GM13976 (cell line): ENCODE measurements around the gene PNLIPRP3.

Experiments
- DNase-seq: peaks from one replicate; pipeline ENCODE4 v3.0.0; 2012; ENCODE audit warnings: low spot score
- in situ Hi-C: fragments of 300-500 bp; cut with MboI; formaldehyde crosslinking; loops from one replicate; pipeline ENCODE4 v1.12.0; 2022; ENCODE audit warnings: low sequenced_read_pairs, mixed read lengths, inconsistent platforms; ENCODE audit not compliant: unreplicated experiment
- TF ChIP-seq, protein P1 (sequence below): IDR thresholded peaks from 2 replicates; pipeline ENCODE4 v1.5.1; 2012; ENCODE audit warnings: borderline replicate concordance, mild to moderate bottlenecking; ENCODE audit not compliant: insufficient read depth; ENCODE audit errors: extremely low read depth, missing control alignments, control extremely low read depth

PNLIPRP3 gene

GRCh38 chr10:116461680-116462079, 34.0 kb downstream of the PNLIPRP3 start:
- in situ Hi-C loops, result no loop called here
- TF ChIP-seq, protein P1, sequence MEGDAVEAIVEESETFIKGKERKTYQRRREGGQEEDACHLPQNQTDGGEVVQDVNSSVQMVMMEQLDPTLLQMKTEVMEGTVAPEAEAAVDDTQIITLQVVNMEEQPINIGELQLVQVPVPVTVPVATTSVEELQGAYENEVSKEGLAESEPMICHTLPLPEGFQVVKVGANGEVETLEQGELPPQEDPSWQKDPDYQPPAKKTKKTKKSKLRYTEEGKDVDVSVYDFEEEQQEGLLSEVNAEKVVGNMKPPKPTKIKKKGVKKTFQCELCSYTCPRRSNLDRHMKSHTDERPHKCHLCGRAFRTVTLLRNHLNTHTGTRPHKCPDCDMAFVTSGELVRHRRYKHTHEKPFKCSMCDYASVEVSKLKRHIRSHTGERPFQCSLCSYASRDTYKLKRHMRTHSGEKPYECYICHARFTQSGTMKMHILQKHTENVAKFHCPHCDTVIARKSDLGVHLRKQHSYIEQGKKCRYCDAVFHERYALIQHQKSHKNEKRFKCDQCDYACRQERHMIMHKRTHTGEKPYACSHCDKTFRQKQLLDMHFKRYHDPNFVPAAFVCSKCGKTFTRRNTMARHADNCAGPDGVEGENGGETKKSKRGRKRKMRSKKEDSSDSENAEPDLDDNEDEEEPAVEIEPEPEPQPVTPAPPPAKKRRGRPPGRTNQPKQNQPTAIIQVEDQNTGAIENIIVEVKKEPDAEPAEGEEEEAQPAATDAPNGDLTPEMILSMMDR, result no peak
- no peak for DNase-seq

- in situ Hi-C loops, result no loop called here
- no peak for DNase-seq
Measured at GRCh38 chr10:116464257-116464656, 36.6 kb downstream of the PNLIPRP3 start.

DNA sequence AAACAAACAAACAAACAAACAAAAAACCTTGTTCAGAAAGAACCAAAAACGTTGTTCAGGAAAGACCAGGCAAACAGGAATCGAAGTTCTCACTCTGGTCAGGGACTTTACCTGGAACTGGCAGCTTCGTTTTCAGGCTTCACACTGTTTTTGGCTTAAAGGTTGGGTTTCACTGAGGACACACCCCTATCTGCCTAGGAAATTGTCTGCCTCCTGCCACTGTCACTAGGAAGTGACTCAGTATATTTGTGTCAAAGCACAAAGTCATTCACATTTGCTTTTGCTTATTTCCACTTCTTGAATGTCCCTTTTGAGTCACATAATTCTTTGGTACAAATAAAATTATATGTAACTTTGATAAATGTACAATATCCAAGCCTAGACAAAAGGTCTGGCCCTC, 37.9 kb downstream of the PNLIPRP3 start:
- in situ Hi-C loops, result no loop called here
- no peak for DNase-seq
- TF ChIP-seq, protein P1, result no peak

More at GRCh38 chr10:116464257-116464656, 36.6 kb downstream of the PNLIPRP3 start:
- TF ChIP-seq, protein P1, result no peak

- TF ChIP-seq, protein P1, result no peak
Measured at GRCh38 chr10:116466715-116467422, 39.2 kb downstream of the PNLIPRP3 start.

DNA sequence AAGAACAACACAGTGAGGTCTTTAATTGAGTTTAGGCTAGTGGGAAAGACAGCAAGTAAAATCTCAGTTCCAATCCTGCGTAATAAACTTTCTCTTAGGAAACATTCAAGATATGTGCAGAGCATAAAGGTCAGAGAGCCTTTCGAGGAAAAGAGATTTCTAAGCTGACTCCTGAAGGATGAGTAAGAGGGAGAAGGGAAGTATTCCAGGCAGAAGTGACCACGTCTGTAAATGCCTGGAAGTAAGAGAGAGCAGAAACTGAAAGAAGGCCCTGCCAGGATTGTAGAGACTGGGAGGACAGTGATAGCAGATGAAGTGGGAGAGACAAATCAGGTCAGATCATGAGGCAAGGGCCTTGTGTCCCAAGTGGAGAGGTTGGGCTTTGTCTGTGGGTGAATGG, 41.8 kb downstream of the PNLIPRP3 start:
- TF ChIP-seq, protein P1, result no peak
- in situ Hi-C loops, result no loop called here
- DNase-seq, result no peak

More at GRCh38 chr10:116466715-116467422, 39.2 kb downstream of the PNLIPRP3 start:
- in situ Hi-C loops, result no loop called here
- DNase-seq, result no peak

GRCh38 chr10:116470071-116470470, 42.4 kb downstream of the PNLIPRP3 start:
- DNase-seq, result no peak
- TF ChIP-seq, protein P1, result no peak
- in situ Hi-C loops, result no loop called here
